Hematopoietic multipotent progenitor cell treated with erythropoietin and hydrocortisone succinate and interleukin-3 and kit ligand, for 15 days (in vitro differentiated cells): ENCODE measurements around the gene DNAH7.
"Not testable (repeated sequence)": the region's sequence is repeated elsewhere in the genome, so short reads cannot be mapped to it uniquely, and the experiment has no call there.

Source experiments
- DNase-seq: peaks from one replicate; pipeline ENCODE4 v3.0.0-alpha.2; 2015; ENCODE audit warnings: low spot score

Gene DNAH7

DNA sequence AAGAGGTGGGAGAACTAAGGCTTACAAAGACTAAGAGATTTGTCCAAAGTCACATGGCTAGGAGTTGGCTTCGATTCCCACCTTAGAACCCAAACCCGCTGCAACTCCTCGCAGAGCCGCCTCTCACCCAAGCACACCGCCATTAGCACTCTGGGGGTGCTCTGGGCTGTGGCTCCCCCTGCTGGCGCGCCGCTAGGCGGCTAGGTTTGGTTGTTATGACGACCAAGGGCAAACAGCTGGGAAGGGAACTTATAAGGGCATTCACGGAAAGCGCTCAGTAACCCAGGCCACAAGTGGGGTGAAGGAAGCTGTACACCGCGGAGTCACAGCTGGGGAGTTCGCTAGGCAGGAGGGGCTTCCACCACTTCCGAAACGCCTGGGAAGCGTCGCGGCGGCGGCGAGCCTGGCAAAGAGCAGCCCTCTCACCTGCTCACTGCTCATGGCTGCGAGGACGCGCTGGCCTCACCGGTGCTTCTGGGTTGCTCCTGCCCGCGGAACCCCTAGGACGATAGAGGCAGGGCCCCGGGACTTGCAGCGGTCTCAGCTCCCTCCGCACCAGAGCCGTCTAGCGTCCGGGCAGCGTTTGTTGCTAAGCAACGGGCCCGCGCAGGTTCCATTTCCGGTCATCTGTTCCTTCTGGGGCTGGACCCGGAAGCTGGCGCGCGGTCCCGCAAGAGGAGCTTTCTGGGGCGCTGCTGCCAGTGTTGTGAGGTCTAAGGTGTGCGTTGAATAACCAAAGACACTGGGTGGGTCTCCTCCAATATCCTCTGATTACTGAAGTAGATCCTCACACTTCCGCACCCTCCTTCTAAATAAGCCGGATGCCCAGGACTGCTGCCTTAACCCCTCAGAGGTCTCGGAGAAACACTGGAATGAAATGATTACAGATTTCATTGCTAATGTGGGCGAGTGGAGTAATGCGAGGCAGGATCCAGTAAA lies at the start of gene DNAH7:
TSS of gene DNAH7 (minus strand) at position 567 of the 939 bp plus-strand sequence. CDS start at position 441, 126 bp downstream.
- peak; percentile 71 for DNase-seq

DNA sequence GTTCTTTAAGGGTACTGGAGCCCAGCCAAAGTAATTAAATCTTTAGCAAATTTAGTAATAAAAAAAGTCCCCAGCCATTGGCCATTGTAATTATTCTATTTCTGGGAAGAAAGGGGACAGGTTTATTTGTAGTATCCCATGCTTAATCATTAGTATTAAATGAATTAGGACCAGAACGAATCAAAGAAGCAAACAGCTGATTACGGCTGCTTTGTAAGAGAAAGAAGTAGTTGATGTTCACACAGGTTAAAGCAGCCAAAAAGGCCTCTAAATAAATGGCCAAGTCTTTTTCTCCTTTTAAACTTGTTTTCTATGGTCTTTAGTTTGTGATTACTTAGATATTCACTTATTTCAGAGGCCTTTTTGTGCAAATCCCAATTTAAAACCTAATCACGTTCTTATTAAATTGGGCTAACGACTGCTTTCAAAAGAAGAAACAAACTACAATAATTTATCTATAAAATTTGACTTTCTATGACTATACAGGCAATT lies 48.6 kb upstream of the DNAH7 start:
- no peak for DNase-seq

DNA sequence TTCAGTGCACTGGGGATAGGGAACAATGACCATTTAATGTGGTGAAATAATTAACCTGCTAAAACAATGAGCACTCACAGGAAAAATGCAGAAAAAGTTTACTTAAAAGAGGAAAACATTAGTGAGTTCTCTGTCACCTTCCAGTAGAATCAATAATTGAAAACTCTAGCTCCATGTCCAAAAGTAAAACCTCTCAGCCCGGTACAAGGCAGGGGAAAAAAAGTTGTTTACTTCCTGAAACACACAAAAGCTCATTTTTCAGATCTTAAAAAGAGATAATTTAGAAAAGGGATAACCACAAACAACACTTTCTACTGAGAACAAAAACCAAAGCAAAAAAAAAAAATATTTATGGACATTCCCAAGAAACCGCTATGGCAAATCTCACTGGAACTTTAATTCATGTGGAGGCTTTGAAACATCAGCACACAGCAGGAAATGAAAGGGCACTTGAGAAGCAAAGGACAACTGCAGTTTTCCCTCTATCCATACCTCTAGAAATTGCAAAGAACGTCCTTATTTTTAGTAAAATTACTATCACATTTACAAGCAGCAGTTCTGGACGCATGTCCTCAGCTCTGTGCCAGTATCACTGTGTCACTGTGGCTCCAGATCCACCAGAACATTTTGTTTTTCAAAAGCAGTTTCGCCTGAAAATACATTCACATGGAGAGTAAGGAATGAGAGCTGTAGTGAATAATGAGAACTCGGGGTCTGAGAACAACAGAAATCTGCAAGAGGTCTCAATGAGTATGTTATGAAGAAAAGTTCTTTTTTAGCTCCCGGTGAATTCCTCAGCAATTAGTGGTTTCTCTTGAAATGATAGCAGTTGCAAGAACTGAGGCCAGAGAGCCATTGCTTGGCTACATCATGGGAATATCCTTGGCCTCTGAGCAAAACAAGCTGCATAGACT lies 44.7 kb upstream of the DNAH7 start:
- no peak for DNase-seq

- no peak for DNase-seq
Measured at GRCh38 chr2:196112418-196113034, 43.9 kb upstream of the DNAH7 start.

DNA sequence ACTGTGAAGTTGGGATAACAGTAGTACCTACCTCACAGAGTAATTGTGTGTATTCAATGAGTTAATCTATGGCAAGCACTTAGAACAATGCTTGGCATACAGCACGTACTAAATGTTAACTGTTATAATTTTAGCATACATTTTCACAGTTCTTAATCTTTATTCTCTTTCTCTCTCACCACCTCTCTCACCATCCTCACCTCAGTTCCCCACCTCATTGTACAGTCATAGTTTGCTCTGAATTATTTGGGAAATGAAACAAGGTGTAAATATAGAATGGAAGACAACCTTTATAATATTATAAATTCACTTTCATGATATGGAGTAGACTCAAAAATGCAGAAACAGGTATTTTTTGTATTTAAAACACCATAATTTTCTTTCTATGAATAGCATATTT lies 40.0 kb upstream of the DNAH7 start:
- DNase-seq = no peak

DNA sequence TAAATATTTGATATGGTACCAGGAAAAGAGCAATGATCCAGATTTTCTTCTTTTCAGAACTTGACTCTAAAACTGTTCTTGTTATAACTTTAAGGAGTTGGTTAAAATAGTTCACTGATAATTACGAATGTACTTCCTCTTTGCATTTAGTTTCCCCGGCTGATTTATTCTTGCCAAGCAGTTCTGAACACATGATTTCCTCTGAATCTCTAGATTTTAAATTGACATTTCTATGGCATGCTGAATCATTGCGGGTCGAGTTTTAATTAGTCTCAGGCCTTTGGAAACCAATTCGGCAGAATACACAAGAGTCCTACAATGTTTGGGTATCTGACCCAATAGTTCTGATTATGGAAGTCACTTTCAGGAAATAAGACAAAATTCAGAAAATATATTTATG lies 37.3 kb upstream of the DNAH7 start:
- no peak for DNase-seq

DNA sequence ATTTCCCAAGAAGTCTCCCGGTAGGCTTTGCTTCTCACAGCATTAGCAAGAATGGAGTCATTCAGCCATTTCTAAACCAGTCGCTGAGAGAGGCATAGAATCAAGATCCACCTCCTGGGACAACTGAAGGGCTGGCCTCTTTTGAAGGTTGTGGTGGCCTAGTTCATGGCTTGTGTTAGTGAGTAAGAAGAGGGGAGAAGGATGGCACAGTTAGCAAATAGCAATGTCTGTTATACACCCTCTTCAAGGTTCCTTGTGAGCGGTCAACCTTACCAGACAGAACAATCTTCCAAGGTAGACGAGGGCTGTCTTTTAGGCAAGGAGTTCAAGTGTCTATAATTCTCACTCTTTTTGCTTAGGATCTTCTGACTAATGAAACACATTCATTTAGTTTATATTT lies 35.4 kb upstream of the DNAH7 start:
- no peak for DNase-seq

- DNase-seq = no peak
Measured at GRCh38 chr2:196103626-196104025, 35.0 kb upstream of the DNAH7 start.

- peak; percentile 31 for DNase-seq
Measured at GRCh38 chr2:196101325-196101991, 32.8 kb upstream of the DNAH7 start.

GRCh38 chr2:196099916-196100315 lies 31.3 kb upstream of the DNAH7 start:
- DNase-seq = no peak

DNA sequence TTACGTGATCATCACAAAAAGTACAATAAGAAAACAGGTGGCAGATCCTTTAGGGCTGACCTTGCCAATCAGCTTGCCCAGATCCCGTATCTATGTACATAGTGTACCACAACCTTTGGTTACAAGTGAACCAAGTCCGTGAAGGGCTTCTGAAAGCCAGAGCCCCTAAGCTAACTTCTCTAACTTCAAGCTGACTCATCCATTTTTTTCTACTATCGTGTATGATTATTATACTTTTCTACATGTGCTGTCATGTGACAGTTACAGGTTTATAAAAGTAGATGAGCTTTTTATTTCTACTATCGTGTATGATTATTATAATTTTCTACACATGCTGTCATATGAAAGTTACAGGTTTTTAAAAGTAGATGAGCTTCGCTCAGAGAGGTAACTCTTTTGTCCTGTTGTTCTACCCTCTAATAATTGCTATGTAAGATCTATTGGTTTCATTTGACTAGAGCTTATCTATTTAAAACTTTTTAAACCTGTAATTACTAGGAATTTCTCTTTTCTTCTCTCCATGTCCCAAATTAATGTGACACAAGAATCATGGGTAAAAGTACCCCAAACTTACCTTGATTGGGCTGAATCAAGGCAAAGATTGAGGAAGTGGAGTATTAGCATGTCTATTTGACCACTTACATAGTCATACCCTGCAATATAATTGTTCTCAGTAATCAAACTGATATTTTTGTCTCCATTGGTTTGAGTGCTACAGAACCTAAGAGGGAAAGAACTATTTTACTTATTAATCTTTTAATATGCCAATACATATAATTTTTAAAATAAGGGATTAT lies 29.4 kb upstream of the DNAH7 start:
- DNase-seq = no peak

DNA sequence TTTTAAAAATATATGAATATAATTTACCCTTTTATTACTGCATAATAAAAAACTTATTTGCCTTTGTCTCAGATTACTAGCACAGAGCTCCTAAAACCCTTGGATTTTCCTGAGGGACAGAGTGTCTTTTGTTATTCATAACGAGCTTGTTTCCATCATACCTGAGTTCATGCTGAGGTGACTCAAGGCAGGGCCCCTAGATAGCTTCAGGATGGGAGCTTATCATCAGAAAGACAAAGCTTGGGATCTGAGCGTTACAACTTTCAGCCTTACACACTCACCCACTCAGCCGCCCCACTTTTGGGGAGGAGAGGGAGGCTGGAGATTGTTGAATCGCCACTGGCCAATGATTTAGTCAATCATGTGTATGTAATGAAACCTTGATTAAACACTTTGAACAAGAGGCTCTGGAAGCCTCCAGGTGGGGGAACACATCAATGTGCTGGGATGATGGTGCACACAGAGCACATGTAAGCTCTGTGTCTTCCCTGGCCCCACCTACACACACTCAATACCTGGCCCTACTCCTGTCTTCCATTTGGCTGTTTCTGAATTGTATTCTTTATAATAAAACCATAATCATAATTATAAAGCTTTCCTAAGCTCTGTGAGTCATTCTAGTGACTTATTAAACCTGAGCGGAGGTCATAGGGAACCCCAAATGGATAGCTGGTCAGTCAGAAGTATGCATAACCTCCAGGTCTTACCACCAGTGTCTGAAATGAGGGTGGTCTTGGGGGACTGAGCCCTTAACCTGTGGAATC lies 28.5 kb upstream of the DNAH7 start:
- DNase-seq = no peak

- DNase-seq = no peak
Measured at GRCh38 chr2:196096264-196096663, 27.6 kb upstream of the DNAH7 start.

DNA sequence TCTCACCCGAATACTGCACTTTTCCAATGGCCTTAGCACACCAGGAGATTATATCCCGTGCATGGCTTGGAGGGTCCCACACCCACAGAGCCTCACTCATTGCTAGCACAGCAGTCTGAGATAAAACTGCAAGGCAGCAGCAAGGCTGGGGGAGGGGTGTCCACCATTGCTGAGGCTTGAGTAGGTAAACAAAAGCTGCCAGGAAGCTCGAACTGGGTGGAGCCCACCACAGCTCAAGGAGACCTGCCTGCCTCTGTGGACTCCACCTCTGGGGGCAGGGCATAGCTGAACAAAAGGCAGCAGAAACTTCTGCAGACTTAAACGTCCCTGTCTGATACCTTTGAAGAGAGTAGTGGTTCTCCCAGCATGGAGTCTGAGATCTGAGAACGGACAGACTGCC lies 20.8 kb upstream of the DNAH7 start:
- DNase-seq = not testable (repeated sequence)

- DNase-seq = no peak
Measured at GRCh38 chr2:196088203-196088602, 19.6 kb upstream of the DNAH7 start.

GRCh38 chr2:196086517-196087368 lies 18.1 kb upstream of the DNAH7 start:
- no peak for DNase-seq

DNA sequence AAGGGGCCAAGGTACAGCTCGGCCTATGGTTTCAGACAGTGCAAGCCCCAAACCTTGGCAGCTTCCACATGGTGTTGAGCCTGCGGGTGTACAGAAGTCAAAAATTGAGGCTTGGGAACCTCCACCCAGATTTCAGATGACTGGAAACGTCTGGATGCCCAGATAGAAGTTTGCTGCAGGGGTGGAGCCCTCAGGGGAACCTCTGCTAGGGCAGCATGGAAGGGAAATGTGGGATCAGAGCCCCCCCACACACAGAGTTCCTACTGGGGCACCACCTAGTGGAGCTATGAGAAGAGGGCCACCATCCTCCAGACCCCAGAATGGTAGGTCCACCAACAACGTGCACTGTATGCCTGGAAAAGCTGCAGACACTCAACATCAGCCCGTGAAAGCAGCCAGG lies 15.0 kb upstream of the DNAH7 start:
- no peak for DNase-seq

DNA sequence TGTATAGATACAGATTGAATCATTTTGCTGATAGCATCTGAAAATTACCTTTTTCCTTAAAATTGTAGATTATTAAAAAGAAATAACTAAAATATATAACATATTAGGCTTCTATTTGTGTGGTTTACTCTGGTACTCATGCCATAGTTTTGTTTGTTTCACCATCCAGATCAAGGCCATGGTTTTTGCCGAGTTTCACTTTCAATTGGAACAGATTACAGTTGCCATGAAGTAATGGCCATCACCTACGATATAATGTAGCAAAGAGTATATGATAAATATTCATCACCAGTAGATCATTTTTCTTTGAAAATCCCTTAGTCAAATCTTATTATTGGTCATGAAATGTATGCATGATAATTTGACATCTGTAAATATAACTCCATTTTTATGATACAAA lies 11.9 kb upstream of the DNAH7 start:
- DNase-seq = no peak

DNA sequence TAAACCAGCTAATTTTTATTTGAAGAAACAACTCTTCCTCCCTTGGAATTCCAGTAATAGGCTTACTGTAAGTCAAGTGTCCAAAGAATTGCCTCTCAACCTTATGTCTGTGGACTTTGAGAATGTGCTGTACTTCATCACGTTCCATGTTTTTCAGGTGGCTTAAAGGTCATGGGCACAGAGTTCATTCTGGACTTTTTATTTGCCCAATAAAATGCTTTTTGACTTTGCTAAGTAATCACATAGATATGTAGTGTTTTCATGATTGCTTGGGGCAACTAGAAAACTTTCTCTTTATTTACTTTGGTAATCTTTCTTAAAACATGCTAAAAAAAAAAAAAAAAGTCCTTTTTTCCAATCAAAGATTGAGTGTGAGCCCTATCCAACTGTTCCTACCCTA lies 10.4 kb upstream of the DNAH7 start:
- DNase-seq = no peak
